LNCaP clone FGC (cell line): ENCODE measurements around the gene FAM149B1.

ENCODE experiments used
- DNase-seq: peaks from one replicate; pipeline ENCODE4 v3.0.0-alpha.2; 2011; ENCODE audit warnings: low read depth
- H3K4me3 ChIP-seq: 2 replicates; pipeline ENCODE4 v1.5.1; 2011; ENCODE audit warnings: mild to moderate bottlenecking, low read depth, low read length, control low read depth
- TF ChIP-seq, protein P1 (sequence below): IDR thresholded peaks from 2 replicates; pipeline ENCODE4 v1.5.1; 2012; ENCODE audit warnings: mild to moderate bottlenecking; ENCODE audit not compliant: control insufficient read depth, insufficient read depth; ENCODE audit errors: extremely low read depth

FAM149B1 gene

DNA sequence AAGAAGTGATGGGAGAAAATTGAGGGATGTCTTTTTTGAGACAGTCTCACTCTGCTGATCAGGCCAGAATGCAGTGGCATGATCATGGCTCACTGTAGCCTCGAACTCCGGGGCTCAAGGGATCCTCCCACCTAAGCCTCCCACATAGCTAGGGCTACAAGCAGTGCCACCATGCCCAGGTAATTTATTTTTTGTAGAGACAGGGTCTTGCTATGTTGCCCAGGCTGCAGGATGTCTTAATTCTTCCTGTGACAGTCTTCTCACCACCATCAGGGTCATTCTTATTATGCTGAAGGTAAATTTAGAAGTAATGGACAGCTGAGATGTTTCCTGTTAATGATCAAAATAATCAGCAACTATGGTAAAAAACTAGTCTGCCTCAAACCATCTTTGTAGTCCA lies 72.0 kb downstream of the FAM149B1 start:
- DNase-seq: no peak
- H3K4me3 ChIP-seq: no peak overlapping the region
- TF ChIP-seq, protein P1, sequence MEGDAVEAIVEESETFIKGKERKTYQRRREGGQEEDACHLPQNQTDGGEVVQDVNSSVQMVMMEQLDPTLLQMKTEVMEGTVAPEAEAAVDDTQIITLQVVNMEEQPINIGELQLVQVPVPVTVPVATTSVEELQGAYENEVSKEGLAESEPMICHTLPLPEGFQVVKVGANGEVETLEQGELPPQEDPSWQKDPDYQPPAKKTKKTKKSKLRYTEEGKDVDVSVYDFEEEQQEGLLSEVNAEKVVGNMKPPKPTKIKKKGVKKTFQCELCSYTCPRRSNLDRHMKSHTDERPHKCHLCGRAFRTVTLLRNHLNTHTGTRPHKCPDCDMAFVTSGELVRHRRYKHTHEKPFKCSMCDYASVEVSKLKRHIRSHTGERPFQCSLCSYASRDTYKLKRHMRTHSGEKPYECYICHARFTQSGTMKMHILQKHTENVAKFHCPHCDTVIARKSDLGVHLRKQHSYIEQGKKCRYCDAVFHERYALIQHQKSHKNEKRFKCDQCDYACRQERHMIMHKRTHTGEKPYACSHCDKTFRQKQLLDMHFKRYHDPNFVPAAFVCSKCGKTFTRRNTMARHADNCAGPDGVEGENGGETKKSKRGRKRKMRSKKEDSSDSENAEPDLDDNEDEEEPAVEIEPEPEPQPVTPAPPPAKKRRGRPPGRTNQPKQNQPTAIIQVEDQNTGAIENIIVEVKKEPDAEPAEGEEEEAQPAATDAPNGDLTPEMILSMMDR: no peak

DNA sequence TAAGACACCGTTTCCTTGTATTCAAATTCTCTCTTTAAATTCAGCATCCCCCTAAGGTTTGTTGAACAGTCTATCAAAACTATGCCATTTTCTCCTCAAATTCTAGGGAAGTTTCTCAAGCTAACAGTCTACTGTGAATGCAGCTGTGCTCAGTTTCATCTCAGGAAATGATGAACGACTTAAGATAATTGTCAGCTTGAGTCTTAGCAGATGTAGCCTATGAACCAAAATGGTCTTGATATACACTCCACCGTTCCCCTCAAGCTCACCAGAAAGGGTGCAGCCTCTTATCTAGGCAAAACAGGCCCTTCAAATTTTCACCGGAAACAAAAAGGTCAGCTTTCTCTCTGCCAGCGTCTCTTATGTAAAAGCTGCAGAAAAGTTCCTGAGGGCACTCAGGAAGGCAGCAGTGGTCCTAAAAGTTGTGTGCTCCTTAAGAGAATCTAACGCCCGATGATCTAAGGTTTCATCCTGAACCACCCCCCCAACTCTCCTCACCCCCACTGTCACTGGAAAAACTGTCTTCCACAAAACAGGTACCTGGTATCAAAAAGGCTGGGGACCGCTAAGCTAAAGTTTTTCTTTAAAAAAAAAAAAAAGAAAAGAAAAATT lies 77.1 kb downstream of the FAM149B1 start:
- peak overlapping the region; percentile 84 for H3K4me3 ChIP-seq
- DNase-seq: no peak
- TF ChIP-seq, protein P1: no peak

DNA sequence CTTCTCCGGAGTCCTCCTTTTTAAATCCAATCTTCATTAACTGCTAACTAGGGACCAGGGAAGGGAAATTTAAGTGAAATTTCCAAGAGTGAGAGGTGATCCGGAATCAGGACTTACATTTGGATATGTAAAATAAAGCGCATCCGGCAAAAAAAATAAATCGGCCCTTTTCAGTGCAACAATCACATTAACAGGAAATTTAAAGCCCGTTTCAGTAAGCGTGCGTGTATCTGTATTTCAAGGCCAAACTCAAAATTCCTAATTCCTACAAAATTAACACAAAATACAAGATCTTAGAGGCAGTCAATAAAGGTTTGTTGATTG lies 78.4 kb downstream of the FAM149B1 start:
- TF ChIP-seq, protein P1: no peak
- no peak for DNase-seq
- H3K4me3 ChIP-seq: peak overlapping the region; percentile 84

DNA sequence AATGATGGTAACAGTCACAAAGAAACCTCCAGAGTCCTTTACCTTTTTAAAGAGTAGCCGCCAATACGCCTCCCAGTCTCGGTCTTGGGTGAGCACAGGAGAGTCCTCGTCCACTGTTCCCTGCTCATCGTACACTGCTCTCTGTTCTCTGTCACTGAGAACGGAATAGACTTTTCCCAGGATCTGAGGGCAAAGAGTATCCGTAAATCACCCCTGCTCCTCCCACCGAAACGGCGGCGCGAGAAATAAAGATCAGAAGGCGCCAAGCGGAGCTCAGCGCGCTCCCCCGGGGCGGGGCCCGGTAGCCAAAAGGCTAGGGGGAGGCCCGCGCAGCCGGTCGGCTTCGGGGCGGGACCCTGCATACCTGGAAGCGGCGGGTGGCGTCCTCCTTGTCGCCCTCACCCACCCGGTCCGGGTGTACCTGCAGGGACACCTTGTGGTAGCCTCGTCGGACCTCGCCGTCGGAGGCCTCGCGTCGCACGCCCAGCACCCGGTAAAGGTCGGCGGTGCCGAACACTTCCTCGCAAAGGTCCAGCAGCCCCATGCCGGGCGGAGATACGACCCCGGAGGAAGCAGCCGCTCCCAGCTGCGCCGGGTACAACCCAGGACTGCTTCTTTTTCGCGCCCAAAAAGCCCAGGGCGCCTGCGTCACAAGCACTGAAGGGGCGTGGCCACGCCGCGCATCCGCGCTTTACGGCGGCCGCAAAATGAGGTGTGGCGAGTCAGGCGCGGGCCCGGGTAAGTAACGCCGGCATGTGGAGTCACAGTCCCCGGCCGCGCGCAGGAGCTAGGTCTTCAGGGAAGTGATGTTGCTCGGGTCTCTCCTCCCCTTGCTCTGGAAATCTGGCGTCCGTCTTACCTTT lies 79.0 kb downstream of the FAM149B1 start, which contains the start of gene DNAJC9:
TSS of gene DNAJC9 (minus strand) at position 610 of the 863 bp plus-strand sequence. CDS start at position 544, 66 bp downstream.
- TF ChIP-seq, protein P1: peak; percentile 41
- peak; percentile 76 for DNase-seq
- H3K4me3 ChIP-seq: peak within 1 kb of the TSS; percentile 84

DNA sequence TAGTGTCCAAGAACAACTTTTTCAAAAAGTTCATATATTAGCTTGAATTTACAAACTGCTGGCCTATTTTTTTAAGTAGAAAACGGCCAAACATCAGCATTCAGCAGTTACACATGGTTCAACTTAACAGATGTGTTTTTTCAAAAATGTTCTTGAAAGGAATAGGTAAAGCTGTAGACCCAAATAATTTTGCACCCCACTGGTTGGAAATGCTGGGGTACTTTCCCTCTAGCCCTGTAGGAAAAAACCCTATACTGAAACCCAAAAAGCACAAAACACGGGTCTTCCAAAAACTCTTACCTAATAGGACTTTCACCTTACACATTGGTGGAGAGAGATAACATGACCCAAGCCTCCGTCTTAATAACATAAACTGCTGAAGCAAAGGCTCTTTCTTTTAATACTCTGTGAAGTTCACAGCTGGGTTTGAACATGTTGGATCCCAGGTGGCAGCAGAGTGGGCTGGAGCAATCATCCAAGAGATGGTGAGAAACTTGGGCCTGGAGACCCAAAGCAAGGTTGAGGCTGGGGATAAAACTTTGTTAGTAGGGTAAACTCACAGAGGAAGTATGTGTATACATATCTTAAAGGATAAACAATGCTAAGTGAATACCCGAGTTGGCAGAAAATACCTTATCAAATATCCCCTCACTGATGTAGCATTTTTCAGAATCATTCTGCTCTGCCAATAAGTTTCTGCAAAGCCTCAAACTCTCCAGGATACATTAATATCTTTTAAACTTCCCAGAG lies 79.8 kb downstream of the FAM149B1 start:
- TF ChIP-seq, protein P1: no peak
- no peak for DNase-seq

DNA sequence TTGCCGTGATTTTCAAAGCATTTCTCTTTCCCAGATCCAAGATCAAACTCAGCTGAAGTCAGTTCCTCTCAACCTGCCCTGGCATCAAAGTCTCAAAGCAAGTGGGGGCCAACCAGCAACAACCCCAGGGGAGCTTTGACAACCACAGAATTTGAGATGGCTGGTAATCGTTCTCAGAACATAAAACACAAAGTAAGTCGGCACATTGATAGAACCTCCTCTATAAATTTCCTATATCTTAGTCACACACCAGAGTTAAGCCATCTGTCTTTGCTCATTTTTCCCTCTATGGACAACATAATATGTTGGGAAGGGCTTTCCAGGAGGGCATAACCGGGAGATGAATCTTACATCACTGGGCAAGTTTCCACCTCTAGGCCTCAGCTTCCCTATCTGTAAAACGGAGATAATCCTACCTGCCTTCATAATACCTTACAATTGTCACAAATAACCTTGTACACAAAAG lies 80.4 kb downstream of the FAM149B1 start:
- TF ChIP-seq, protein P1: no peak
- no peak overlapping the region for H3K4me3 ChIP-seq
- DNase-seq: no peak

More for the DNA sequence above, 79.8 kb downstream of the FAM149B1 start:
- H3K4me3 ChIP-seq: peak overlapping the region; percentile 84
